TTC549 (cell line): ENCODE measurements around the gene ISM1.

Experiments used
- FAIRE-seq: peaks from 2 replicates; lab custom pipeline; 2012; peaks lifted over from hg19 to GRCh38; lab: Jason Lieb, UNC

Gene ISM1

DNA sequence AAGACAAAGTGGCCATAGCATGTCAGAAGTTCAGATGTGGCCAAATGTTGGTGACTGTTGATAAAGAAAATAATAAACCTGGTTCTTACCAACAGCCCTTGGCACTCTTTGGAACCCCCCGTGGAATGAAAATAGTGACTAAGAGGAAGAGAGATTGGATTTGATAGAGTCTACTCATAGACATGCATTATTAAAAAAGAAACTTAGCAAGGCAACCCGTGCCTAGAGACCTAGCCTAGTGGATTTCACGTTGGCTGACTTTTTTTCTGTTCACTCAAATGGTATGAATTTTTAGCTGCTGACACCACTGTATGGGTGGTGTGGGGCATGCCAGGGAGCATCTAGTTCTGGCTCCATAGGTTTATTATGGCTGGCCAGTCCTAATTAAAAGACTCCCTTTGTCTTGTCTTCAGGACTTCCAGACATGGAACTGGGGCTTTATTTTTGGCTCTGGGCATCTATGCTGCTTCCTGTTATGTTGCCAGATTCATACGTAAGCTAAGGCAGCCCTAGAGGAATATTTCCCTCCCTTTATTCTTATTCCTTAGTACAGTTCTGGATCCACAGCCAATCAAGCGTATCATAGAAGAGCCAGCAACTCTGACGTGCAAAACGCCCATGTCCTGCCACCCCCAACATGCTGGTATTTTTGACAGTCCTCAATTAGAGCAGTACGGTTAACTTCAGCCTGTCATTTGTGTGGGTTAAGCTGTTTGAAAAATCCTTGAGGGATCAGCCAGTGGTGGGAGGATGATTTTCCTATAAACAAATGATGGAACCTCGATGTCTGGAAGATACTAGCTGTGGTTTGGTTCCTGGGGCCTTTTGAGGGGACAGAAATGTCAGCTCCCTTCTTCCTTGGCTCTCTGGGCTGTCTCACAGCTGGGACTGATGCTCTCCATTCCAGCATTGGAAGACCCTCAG lies 127.5 kb downstream of the ISM1 start:
- FAIRE-seq, result no peak

DNA sequence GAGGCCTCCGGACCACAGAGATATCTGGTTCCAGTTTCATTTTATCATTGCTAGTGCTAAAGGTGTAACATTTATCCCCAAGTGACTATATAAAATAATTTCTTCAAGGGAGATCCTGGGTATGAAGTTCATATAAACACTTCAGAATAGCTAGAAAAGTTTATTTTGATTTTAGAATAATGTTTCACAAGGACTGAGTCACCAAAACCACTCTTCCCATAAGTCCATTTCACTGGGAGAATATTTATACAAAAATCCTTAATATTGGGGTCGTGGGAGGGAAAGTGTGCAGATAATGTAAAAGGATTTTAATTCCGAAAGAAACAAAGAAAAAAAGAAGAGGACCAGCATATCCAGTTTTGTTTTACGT lies 128.1 kb downstream of the ISM1 start:
- FAIRE-seq, result no peak
